Dedifferentiated amniotic fluid mesenchymal stem cell (primary cell): Measurements from ENCODE around the gene TRMT11.
A peak's percentile ranks its signal among the peaks of the same experiment; 100 is the strongest.
"Not testable (repeated sequence)": the region's sequence is repeated elsewhere in the genome, so short reads cannot be mapped to it uniquely, and the experiment has no call there.

ENCODE experiments used
- DNase-seq: peaks from one replicate; pipeline ENCODE4 v3.0.0-alpha.2; 2016; ENCODE audit errors: extremely low spot score

TRMT11 gene

DNA sequence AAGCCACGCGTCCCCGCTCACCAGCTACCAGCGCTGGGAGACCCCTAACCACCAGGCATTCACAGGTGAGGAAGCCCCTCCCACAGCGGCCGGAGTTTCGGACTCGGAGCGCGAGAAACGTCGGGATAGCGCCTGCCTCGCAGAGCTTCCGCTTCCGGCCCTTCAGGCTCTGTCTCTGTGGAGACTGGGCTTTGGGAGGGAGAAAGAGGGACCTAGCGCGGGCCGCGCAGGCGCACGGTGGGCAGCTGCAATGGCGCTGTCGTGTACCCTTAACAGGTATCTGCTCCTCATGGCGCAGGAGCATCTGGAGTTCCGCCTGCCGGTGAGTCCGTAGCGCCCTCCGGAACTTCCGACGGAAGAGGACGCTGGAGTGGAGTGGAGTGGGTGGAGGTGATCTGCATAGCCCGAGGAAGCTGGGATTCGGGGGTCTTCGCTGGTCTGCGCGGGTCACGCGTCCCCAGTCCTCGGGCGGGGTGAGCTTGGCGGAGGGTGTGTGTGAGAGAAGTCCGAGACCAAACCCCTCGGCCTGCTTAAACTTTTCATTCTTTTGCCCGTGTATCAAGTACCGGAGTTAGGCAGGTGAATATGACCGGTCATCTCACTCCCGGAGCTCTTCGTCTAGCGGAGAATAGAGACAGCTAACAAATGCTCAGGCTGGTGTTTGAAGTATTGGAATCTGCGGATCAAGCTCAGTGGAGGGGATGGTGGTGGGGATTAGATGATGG lies at the start of gene TRMT11:
Gene TRMT11 (plus strand): TSS at position 240 of the 725 bp plus-strand sequence. CDS start 11 bp downstream, at position 251.
- peak; percentile 84 for DNase-seq

DNA sequence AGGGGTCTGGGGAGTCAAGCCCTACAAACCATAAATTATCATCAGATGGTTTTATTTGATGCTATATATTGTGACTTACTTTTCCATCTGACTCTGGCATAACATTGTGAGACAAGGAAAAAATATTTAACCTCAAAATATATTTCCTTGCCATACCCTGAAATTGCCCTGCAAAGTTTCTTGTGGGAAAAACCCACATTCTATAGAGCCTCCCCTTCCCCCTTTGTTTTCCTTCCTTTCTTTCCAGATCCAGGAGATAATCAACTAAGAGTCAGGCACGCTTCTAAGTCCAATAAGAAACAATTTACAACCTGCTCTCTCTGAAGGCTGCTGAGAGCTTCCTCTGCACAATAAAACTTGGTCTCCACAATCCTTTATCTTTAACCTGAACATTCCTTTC lies 47.3 kb upstream of the TRMT11 start:
- no peak for DNase-seq

DNA sequence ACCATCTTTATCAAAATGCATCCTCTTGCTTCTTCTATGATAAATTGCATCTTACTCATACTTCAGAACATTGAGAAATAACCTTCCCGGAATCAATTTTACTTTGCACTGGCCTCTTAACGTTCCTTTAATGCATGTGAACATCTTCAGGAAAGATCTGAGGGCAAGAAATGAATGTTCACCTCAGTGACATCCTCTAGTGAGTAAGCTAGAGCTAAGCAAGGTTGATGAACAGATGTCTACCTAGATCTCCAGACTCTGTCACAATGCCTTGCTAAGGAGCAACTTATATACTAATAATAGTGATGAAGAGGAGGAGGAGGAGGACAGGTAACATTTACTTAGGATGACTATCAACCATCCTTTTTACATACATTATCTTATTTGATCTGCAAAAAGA lies 46.5 kb upstream of the TRMT11 start:
- DNase-seq, result no peak

GRCh38 chr6:125940247-125941041 lies 45.9 kb upstream of the TRMT11 start:
- peak; percentile 78 for DNase-seq

- DNase-seq, result no peak
Observed at GRCh38 chr6:125942672-125943527, 43.4 kb upstream of the TRMT11 start.

DNA sequence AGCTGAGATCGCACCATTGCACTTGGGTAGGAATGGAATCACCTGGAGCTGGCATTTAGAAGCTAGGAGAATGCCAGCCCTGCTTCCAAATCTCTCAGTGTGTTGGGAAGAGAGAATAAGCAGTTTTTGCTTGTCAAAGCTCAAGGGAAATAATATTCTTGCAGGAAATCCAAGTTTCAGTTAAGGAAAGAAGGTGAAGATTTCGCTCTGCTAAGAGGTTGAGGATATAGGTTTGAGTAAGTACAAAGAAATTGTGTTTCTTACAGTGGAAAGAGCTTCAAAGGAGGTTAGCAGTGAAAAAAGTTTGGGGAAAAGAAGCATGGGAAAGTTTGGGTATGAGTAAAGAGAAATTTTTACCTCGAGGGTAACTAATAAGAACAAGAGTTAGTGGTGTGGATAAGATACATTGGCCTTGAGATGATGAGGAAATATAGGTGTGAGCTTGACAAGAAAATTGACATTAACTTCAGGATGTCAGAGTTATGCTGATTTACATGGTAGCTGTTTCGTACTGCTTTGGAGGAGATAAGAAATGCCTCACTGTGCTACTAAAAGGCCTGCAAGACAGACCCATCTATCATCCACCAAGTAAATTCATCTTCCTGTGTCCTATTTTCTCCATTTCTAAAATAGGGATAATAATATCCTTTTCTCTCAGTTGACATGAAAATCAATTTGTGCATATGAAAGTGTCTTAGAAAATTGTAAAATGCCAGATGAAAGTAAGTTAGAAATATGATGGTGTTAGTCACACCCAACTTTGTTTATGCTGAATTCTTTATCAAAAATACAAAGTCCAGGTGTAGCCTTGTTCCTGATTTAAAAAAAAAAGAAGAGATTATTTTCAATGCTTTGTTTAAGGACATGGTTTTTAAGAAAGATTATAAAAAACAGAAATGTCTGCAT lies 42.6 kb upstream of the TRMT11 start:
- no peak for DNase-seq

DNA sequence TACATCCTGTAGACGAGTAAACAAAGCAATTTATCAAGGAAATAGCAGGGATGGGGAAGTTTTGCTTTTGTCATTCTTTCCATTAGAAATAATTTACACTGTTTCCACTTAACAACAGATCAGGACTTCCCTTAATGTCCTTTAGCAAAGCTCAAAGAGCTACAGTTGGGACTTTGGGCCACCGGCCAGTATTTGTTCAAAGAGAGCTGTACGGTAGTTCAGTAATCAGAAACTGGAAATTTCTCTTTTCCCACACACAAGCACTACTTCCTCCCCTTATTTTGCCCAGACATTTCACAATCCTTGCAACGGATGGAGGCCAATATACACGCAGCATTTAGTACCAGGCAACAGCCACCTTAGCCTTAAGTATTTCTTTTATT lies 41.9 kb upstream of the TRMT11 start:
- peak; percentile 58 for DNase-seq

DNA sequence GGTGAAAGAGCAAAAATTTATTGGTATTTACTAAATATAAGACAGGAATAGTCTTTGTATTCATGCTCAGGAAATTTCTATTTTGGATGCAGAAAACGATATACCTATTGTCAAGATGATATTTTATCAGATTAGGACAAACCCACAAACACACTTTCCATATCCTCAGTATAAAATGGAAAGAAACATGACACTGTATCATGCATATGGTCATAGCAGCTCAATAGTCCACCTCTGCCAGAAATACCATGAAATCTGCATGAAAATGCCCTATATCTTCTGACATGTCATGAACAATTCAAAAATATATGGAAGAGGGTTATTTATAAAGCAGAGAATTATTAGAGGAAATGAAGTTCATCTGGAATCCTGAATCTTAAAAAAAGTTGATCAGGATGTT lies 41.4 kb upstream of the TRMT11 start:
- no peak for DNase-seq

DNA sequence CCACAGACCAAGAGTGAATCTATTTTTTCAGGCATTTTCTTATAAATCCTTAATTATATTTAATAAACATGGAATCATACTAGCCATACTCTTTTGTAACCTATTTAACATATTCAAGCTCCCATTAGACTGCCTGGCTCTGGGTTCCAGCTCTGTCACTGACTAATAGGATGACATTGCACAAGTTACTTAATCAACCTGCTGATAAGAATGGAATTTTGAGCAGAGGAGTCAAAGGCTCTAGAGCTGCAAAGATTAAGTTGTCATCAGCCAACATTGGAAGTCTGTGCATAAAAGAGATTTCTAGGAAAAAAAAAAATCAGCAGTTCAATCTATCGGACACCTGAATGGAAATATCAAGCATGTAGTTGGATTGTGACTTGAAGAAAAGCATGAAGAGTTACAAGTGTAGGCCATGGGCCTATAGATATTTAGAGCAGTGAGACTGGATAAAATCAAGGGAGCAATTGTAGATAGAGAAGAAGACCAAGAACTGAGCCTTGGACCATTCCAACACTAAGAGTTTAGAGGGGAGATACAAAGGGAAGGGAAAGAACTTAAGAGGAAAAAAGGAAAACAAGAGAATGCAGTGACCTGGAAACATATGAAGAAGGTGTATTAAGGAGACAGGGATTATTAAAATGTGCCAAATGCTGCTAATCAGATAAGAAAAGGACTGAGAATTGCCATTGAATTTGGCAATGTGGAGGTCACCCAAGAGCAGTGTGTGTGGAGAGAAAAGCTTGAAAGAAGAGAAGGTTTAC lies 40.8 kb upstream of the TRMT11 start:
- no peak for DNase-seq

DNA sequence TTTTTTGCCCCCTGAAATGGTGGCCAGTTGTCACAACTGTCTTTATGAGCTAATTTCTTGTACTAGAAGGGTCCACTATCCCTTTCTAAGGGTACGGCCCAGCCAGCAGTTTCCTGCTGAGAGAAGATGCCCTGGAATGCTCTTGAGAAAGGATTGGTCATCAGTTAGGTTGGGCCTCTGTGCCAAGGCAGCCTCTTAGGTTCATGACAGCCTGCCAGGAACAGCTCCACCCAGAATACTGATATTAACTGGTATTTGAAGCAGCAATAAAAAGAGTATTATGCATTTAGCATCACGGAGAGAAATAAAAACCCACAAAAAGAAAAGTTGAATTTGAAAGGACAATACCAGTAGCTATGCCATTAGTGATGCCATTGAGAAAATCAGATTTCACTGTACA lies 38.7 kb upstream of the TRMT11 start:
- peak; percentile 59 for DNase-seq

DNA sequence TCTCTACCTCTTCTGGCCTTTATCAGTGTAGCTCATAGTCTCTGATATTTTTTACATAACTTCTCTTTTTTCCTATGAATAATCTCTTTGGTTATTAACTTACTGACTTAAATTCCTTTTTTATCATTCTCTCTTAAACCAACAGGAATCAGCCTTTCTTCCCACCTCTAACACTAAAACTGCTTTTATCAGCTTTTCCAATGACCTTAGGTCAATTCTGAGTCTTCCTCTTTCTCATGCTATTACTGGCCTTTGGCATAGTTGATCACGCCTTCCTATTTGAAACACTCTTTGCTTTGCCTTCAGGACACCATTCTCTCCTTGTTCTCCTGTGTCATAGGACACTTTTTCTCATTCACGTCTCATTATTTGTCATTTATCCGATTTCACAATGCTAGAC lies 37.9 kb upstream of the TRMT11 start:
- DNase-seq, result no peak

DNA sequence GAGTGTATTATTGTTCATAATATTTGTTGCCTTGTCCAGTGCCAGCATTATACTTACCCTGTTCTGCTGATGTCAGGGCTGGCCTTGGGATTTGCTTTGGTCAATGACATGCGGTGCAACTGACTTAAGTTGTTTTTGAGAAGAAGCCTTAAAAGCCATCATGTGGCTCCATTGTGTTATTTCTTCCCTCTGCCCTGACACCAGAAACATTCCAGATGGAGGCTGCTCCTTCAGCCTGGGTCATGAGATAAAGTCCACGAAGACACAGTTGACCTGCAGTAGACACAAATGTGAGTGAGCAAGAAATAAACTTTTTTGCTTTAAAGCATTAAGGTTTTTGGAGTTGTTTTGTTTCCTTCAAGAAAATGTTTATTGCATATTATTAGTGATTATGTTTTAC lies 37.3 kb upstream of the TRMT11 start:
- DNase-seq, result no peak

DNA sequence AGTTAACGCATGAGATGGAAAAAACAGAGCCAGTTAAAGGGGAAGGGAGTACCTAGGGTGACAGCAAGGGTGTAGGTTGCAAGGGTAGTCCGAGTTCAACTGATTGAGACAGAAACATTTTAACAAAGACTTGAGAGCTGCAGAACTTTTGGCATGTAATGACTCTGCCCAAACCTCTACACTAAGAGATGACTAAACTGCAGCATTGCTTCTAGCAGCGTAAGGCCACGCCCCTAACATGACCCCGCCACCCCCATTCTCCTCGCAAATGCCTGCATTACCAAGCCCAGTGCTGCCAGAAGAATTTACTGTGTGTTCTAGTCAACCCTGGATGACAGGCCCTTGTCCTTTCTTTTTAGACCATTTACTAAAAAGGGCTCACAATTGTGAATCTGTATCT lies 36.0 kb upstream of the TRMT11 start:
- peak; percentile 54 for DNase-seq

GRCh38 chr6:125950716-125951115 lies 35.6 kb upstream of the TRMT11 start:
- DNase-seq, result not testable (repeated sequence)

DNA sequence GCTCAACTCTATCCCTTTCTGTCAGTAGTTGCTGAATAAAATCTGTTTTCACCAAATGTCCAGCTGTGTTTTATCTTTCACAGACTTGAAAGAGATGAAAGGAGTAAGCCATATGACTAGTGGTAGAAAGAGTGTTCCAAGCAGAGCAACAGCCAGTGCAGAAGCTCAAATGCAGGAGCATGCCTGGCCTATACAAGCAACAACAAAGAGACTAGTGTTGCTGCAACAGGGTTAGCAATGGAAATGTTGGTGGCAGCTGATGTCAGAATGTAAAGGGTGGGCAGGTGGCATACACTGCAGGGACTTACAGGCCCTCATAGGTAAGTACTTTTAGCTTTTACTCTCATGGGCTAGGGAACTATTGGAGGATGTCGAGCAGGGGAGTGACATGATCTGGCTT lies 35.0 kb upstream of the TRMT11 start:
- no peak for DNase-seq

DNA sequence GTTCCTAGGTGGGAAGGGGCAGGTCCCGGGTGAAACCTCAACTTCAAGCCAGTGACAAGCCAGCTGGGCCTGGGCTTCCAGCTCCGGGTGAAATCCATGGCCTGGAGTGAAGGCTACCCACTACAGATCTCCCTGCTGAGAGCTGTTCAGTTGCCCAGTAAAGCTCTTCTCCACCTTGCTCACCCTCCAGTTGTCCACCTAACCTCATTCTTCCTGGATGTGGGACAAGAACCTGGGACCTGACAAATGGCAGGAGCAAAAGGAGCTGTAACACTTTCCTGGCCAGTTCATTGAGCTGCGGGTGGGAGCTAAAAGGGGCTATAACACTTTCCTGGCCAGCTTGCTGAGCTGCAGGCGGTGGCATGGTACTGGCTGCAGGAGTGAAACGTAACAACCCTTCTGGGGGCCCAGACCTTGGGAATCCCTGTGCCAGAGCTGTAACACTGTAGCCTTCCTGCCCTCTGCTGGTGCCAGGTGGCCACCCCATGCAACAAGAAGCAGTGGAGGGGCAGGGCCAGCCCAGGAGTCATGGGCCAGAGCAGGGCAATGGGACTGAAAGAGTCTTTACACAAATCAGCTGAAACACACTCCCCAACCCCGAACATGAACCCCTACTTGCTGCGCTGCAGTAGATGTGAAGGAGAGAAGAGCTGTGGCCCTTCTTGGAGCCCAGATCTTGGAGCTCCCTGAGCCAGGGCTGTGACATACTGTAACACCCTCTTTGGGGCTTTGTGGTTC lies 33.4 kb upstream of the TRMT11 start:
- DNase-seq, result no peak

DNA sequence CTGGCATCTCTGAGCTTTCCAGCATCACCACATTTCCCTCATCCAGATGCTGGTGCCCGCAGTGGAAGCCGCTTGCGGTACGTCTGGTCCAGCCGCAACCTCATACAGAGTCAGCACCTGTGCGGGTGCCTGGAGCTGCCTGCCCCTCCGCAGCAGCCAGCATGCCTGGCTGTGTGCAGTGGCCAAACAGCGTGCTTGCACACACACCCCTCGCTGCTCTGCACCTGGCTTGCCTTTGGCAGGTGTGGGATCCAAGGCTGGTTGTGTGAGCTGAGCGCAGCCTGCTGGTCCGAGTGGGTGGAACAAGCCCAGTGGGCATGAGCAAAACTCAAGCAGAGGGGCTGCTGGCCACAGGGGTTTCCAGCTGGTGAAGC lies 32.9 kb upstream of the TRMT11 start:
- DNase-seq, result no peak

DNA sequence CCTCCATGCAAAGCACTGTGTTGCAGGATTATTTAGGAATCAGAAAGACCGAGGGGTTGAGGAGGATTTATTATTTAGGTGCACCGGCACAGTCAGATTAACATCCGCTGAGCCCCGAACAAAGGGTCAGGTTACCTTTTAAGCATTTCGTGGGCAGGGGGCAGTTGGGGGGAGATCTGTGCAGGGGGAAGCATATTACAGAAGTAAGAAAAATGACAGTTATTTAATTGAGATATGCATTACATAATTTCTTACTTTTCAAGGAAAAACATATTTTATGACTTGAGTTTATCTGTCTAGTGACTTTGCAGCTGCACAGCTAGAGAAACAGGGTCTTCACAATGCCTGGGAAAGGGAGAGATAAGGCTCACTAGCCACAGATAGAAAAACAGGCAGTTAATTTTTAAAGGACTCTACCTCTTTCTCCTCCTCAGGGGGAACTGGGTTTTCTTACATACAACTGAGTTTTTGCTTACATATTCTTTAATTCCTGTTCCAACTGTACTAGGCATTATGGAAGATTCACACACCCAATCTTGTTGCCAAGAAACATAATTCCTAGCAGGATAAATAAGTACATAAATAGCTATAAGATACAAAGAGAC lies 31.5 kb upstream of the TRMT11 start:
- no peak for DNase-seq

DNA sequence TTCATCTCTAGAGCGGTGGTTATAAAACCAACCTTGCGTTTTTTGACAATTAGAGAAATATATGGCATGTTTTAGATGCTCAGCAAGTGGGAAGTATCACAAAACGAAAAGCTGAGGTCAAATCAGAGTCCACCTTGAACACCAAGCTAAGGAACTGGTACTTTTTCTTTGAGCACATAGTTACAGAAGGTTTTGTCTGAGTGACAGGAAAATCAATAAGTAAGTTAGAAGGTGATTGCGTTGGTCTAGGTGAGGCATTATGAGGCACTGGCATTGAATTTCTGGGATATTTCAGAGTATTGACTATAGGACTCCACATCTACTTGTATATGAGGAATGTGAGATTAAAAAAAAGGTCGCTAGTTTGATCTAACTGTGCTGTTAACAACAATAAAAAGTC lies 30.4 kb upstream of the TRMT11 start:
- no peak for DNase-seq
